Measurements from ENCODE around the gene WDR48.

GRCh38 chr3:39144748-39145380, 93.0 kb downstream of the WDR48 start:
- no peak for TF ChIP-seq CTCF (conservative IDR thresholded peaks at IDR 0.05; ENCODE audit: low read depth, low read length)
- no peak for TF ChIP-seq EZH2 (IDR thresholded peaks at IDR 0.05; ENCODE audit: borderline replicate concordance, low read depth, low read length, poor library complexity, severe bottlenecking)
